Astrocyte of the cerebellum (primary cell): ENCODE results near the gene PEAK1.

Experiments used
- DNase-seq: peaks from one replicate; pipeline ENCODE4 v3.0.0-alpha.2; 2011; ENCODE audit warnings: low read depth
- H3K4me3 ChIP-seq: 2 replicates; pipeline ENCODE4 v1.5.1; 2011; ENCODE audit warnings: mild to moderate bottlenecking, low read depth, low read length, moderate library complexity
- CTCF ChIP-seq: IDR thresholded peaks from 2 replicates; pipeline ENCODE4 v1.5.1; 2012; ENCODE audit warnings: low read length, low read depth, moderate library complexity, mild to moderate bottlenecking; ENCODE audit errors: missing control alignments
- in situ Hi-C: cut with HindIII; loops from 2 replicates; pipeline ENCODE4 v1.10.0; 2017; ENCODE audit warnings: low sequenced_read_pairs

Gene PEAK1

GRCh38 chr15:77384086-77384485 lies 35.8 kb downstream of the PEAK1 start:
- no peak overlapping the region for H3K4me3 ChIP-seq
- DNase-seq, result no peak
- in situ Hi-C loops, result no loop called here
- no peak for TF ChIP-seq CTCF

- no peak overlapping the region for H3K4me3 ChIP-seq
- no peak for TF ChIP-seq CTCF
- in situ Hi-C loops, result no loop called here
- no peak for DNase-seq
These were observed 39.9 kb downstream of the PEAK1 start for GRCh38 chr15:77380033-77380432.

- no peak overlapping the region for H3K4me3 ChIP-seq
- no peak for DNase-seq
- TF ChIP-seq CTCF, result no peak
- in situ Hi-C loops, result no loop called here
These were observed 43.1 kb downstream of the PEAK1 start for GRCh38 chr15:77376770-77377169.

GRCh38 chr15:77375133-77375532 lies 44.8 kb downstream of the PEAK1 start:
- no peak for DNase-seq
- no peak for TF ChIP-seq CTCF
- no peak overlapping the region for H3K4me3 ChIP-seq
- in situ Hi-C loops, result no loop called here

GRCh38 chr15:77373441-77373840 lies 46.5 kb downstream of the PEAK1 start:
- DNase-seq, result no peak
- no peak for TF ChIP-seq CTCF
- no peak overlapping the region for H3K4me3 ChIP-seq
- in situ Hi-C loops, result no loop called here

DNA sequence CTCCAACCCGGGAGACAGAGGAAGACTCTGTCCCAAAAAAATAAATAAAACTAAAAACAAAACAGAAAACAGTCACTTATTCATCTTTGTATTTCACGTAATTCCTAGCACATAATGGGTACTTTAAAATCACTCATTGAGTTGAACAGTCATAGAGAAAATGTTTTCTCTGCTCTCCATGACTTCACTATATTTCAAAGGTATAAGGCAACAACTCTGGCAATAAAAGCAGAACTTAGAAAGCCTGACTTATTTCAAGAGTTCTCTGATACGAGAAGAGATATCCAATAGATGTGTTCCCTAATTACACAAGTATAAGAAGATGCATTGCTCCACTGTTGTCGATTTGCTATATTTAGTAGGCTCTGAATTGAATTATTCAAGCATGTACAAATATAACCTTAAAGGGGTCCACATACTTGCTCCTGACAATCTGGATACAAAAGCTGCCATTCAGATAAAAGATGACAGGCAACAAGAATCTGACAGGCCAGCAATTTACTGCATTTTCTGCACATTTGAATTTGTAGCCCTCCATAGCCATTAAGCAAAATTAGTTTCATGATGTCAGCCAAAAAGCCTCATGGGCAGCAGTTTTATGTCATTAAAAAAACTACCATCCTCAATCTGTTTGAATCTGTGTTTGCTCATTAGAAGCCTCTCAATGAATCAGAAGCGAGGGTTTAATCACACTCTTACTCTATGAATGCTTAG lies 47.9 kb downstream of the PEAK1 start:
- DNase-seq, result no peak
- in situ Hi-C loops, result no loop called here
- TF ChIP-seq CTCF, result no peak
- H3K4me3 ChIP-seq, result no peak overlapping the region
